ENCODE data around the gene RARS2.

- TF ChIP-seq REST (IDR thresholded peaks at IDR 0.05; ENCODE audit: insufficient read depth in 1 of 2, low read depth in 2 of 2, low read length in 2 of 2) (no peak), POLR2AphosphoS5 (IDR thresholded peaks at IDR 0.05; ENCODE audit: low read depth, low read length) (no peak)
Observed at GRCh38 chr6:87600576-87600975, 10.8 kb upstream of the RARS2 start.

Data from PFSK-1 (cell line).